Astrocyte (in vitro differentiated cells and primary cell): ENCODE results near the gene EEF1AKMT1. TPM values are rescaled to one million over a fixed set of nuclear protein-coding genes. Genes with fewer than 3 reads are reported as not detected.

ENCODE experiments used
- DNase-seq: peaks from one replicate; pipeline ENCODE4 v3.0.0-alpha.2; 2010; ENCODE audit warnings: low read depth
- FAIRE-seq: peaks from 2 replicates; lab custom pipeline; 2011; peaks lifted over from hg19 to GRCh38; lab: Jason Lieb, UNC
- H2AFZ ChIP-seq: 2 replicates; pipeline ENCODE4 v1.6.0; 2012; ENCODE audit warnings: low read depth, low read length, inconsistent platforms
- H3K27ac ChIP-seq: 2 replicates; pipeline ENCODE4 v1.5.1; 2011; ENCODE audit warnings: low read depth, low read length, inconsistent platforms
- H3K27me3 ChIP-seq: 2 replicates; pipeline ENCODE4 v1.6.0; 2011; ENCODE audit warnings: low read length, inconsistent platforms; ENCODE audit not compliant: insufficient read depth
- H3K36me3 ChIP-seq: 2 replicates; pipeline ENCODE4 v1.5.1; 2011; ENCODE audit warnings: low read length, inconsistent platforms; ENCODE audit not compliant: insufficient read depth
- H3K4me1 ChIP-seq: 2 replicates; pipeline ENCODE4 v1.5.1; 2011; ENCODE audit warnings: low read length, inconsistent platforms; ENCODE audit not compliant: insufficient read depth
- H3K4me2 ChIP-seq: 2 replicates; pipeline ENCODE4 v1.6.0; 2012; ENCODE audit warnings: low read length, inconsistent platforms
- H3K4me3 ChIP-seq: 2 replicates; pipeline ENCODE4 v1.5.1; 2011; ENCODE audit warnings: low read depth, mild to moderate bottlenecking, low read length, inconsistent platforms; ENCODE audit not compliant: insufficient read depth
- H3K79me2 ChIP-seq: 2 replicates; pipeline ENCODE4 v1.6.0; 2012; ENCODE audit warnings: mild to moderate bottlenecking, low read length, inconsistent platforms; ENCODE audit not compliant: insufficient read depth
- H3K9ac ChIP-seq: 2 replicates; pipeline ENCODE4 v1.6.0; 2012; ENCODE audit warnings: mild to moderate bottlenecking, low read length, inconsistent platforms
- H3K9me3 ChIP-seq: 2 replicates; pipeline ENCODE4 v1.5.1; 2012; ENCODE audit warnings: low read depth, mild to moderate bottlenecking, low read length, inconsistent platforms; ENCODE audit not compliant: insufficient read depth
- H4K20me1 ChIP-seq: 2 replicates; pipeline ENCODE4 v1.6.0; 2012; ENCODE audit warnings: low read length, inconsistent platforms; ENCODE audit not compliant: insufficient read depth
- H3K27ac Mint-ChIP-seq: one replicate; pipeline ENCODE4 v1.8.0; 2021; ENCODE audit warnings: mild to moderate bottlenecking, mixed read lengths; ENCODE audit not compliant: unreplicated experiment
- H3K27me3 Mint-ChIP-seq: one replicate; pipeline ENCODE4 v1.8.0; 2021; ENCODE audit warnings: low read depth, mixed read lengths; ENCODE audit not compliant: unreplicated experiment
- H3K36me3 Mint-ChIP-seq: one replicate; pipeline ENCODE4 v1.8.0; 2021; ENCODE audit warnings: low read depth, mixed read lengths; ENCODE audit not compliant: unreplicated experiment
- H3K4me1 Mint-ChIP-seq: one replicate; pipeline ENCODE4 v1.8.0; 2021; ENCODE audit warnings: low read depth, mixed read lengths; ENCODE audit not compliant: unreplicated experiment
- H3K4me3 Mint-ChIP-seq: one replicate; pipeline ENCODE4 v1.8.0; 2021; ENCODE audit warnings: mild to moderate bottlenecking, moderate library complexity, mixed read lengths; ENCODE audit not compliant: unreplicated experiment
- H3K9me3 Mint-ChIP-seq: one replicate; pipeline ENCODE4 v1.8.0; 2021; ENCODE audit warnings: mild to moderate bottlenecking, mixed read lengths; ENCODE audit not compliant: unreplicated experiment
- EZH2 ChIP-seq: IDR thresholded peaks from 2 replicates; pipeline ENCODE4 v1.6.1; 2012; ENCODE audit warnings: mild to moderate bottlenecking, low read length, inconsistent platforms; ENCODE audit not compliant: insufficient read depth
- total RNA-seq: library from RNA; stranded (reverse); gene quantifications from 2 replicates; pipeline ENCODE4 v1.2.1, GENCODE V29; 2021
- TF ChIP-seq, protein P1 (sequence below): IDR thresholded peaks from 2 replicates; pipeline ENCODE4 v1.5.1; 2011; ENCODE audit warnings: low read depth, mild to moderate bottlenecking, inconsistent platforms, low read length, moderate library complexity; ENCODE audit not compliant: insufficient read depth

The EEF1AKMT1 gene
- total RNA-seq, 1 donor from 2014 or later = 6.7 TPM

DNA sequence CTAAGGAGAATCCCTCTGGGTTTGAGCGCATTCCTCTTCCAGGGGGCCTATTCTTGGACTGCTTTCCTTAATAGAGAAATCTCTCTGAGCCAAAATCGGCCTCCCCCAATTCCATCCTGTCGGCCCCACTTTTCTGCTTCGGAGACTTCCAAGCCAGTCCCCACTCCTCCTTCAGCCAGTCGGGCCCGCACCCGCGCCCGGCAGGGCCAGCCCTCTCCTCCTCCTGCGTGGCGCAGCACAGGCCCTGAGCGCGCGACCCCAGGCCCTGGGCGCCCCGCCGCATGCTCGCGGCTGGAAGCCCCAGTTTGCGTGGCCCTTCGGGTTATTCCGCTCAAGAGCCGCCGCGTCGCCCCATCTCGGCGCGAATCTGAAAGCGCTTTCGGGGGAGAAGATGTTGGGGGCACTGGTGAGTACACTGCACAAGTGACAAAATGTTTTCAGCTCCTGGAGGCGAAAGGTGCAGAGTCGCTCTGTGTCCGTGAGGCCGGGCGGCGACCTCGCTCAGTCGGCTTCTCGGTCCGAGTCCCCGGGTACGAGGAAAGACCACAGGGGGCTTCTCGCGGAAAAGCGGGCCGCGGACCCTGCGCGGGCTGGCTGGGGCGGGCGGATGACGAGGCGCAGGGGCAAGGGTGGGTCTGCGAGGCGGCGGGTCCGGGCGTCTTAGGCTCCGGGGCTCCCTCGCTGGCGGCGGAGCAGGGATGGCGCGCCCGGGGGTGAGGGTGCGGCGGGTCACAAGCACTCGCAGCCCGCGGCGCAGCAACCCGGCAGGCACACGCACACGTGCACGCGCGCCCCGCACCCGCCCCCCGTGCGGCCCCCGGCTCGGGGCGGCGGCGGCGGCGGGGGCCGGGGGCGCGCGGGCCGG is 70.6 kb downstream of the EEF1AKMT1 start, which contains the start of gene IL17D:
IL17D (plus strand) TSS at position 785 of the 865 bp plus-strand sequence. CDS start 303 bp downstream, outside the sequence.
- peak within 1 kb of the TSS; percentile 89 for H3K4me3 Mint-ChIP-seq
- peaks cover 16% of the 10 kb centered on the region for H3K27me3 ChIP-seq
- H3K36me3 Mint-ChIP-seq = no peaks in the 10 kb centered on the region
- H3K9ac ChIP-seq = peak within 1 kb of the TSS; percentile 75
- H3K4me1 Mint-ChIP-seq = no peaks in the 10 kb centered on the region
- H3K36me3 ChIP-seq = no peaks in the 10 kb centered on the region
- H3K4me3 ChIP-seq = peak within 1 kb of the TSS; percentile 75
- H3K27ac Mint-ChIP-seq = peak within 1 kb of the TSS; percentile 34
- H3K9me3 ChIP-seq = no peaks in the 10 kb centered on the region
- H3K79me2 ChIP-seq = no peaks in the 10 kb centered on the region
- H2AFZ ChIP-seq = peak within 1 kb of the TSS; percentile 96
- peak within 1 kb of the TSS; percentile 99 for H3K4me2 ChIP-seq
- DNase-seq = no peak
- H3K9me3 Mint-ChIP-seq = no peaks in the 10 kb centered on the region
- H3K27ac ChIP-seq = no peak within 1 kb of the TSS
- no peak for FAIRE-seq
- peak; percentile 55 for TF ChIP-seq EZH2
- TF ChIP-seq, protein P1, sequence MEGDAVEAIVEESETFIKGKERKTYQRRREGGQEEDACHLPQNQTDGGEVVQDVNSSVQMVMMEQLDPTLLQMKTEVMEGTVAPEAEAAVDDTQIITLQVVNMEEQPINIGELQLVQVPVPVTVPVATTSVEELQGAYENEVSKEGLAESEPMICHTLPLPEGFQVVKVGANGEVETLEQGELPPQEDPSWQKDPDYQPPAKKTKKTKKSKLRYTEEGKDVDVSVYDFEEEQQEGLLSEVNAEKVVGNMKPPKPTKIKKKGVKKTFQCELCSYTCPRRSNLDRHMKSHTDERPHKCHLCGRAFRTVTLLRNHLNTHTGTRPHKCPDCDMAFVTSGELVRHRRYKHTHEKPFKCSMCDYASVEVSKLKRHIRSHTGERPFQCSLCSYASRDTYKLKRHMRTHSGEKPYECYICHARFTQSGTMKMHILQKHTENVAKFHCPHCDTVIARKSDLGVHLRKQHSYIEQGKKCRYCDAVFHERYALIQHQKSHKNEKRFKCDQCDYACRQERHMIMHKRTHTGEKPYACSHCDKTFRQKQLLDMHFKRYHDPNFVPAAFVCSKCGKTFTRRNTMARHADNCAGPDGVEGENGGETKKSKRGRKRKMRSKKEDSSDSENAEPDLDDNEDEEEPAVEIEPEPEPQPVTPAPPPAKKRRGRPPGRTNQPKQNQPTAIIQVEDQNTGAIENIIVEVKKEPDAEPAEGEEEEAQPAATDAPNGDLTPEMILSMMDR = no peak
- peaks cover 10% of the 10 kb centered on the region for H3K4me1 ChIP-seq
- H3K27me3 Mint-ChIP-seq = peaks cover 29% of the 10 kb centered on the region
- no peaks in the 10 kb centered on the region for H4K20me1 ChIP-seq

DNA sequence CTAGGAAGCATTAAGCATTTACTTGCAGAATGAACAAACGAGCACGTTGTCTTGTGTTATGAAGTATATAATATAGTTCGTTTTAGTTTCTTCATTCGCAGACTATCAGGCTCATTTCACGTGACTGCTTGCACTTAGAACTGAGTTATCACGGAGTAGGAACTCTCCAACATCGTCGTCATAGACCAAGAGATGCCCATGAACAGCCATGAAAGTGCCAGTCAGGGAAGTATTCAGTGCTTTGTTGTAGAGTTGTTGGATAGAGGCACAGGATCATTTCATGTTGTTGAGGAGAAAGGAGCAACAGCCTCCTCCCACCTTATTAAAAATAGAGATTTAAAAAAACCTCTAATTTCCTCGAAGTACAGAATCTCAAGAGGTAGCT is 71.2 kb downstream of the EEF1AKMT1 start:
- Histone ChIP-seq H3K4me3 (peak overlapping the region; percentile 75), H3K27ac (no peak overlapping the region), H3K9me3 (no peaks in the 10 kb centered on the region), H3K79me2 (no peaks in the 10 kb centered on the region), H3K9ac (no peak overlapping the region), H3K4me2 (peak overlapping the region; percentile 99), H2AFZ (no peak overlapping the region), H3K36me3 (no peaks in the 10 kb centered on the region), H3K27me3 (peaks cover 16% of the 10 kb centered on the region), H3K4me1 (peaks cover 10% of the 10 kb centered on the region), H4K20me1 (no peaks in the 10 kb centered on the region)
- no peak for DNase-seq
- no peak for TF ChIP-seq EZH2
- TF ChIP-seq, protein P1 = no peak
- H3K9me3 Mint-ChIP-seq = no peaks in the 10 kb centered on the region
- H3K36me3 Mint-ChIP-seq = no peaks in the 10 kb centered on the region
- H3K4me3 Mint-ChIP-seq = peak overlapping the region; percentile 89
- no peak overlapping the region for H3K27ac Mint-ChIP-seq
- H3K27me3 Mint-ChIP-seq = peaks cover 29% of the 10 kb centered on the region
- no peak for FAIRE-seq
- no peaks in the 10 kb centered on the region for H3K4me1 Mint-ChIP-seq

DNA sequence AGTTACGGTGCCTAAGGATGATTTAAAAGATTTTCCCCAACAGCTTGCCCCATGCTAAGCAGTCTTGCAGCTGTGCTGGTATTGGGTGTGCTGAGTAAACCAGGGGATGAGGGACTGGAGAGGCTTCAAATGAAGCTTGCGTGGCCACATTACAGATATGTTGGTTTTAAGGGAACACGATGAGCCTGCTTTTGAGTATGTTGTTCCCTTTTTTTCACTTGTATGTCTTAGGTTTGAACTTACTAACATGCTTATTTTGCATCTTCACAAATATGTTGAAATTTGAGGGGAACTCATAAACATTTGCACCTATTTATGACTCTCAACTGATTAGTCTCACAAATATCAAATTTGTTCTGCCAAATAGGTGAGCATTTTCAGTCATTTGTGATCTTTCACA is 72.3 kb downstream of the EEF1AKMT1 start:
- H3K9me3 Mint-ChIP-seq = no peaks in the 10 kb centered on the region
- H3K36me3 ChIP-seq = no peaks in the 10 kb centered on the region
- H3K4me3 ChIP-seq = no peak overlapping the region
- H3K79me2 ChIP-seq = no peaks in the 10 kb centered on the region
- no peak overlapping the region for H3K27ac ChIP-seq
- no peak overlapping the region for H3K27ac Mint-ChIP-seq
- peaks cover 16% of the 10 kb centered on the region for H3K27me3 ChIP-seq
- H3K4me1 Mint-ChIP-seq = no peaks in the 10 kb centered on the region
- no peak for FAIRE-seq
- H3K27me3 Mint-ChIP-seq = peaks cover 29% of the 10 kb centered on the region
- H3K4me3 Mint-ChIP-seq = no peak overlapping the region
- H3K36me3 Mint-ChIP-seq = no peaks in the 10 kb centered on the region
- no peak overlapping the region for H2AFZ ChIP-seq
- H3K4me2 ChIP-seq = no peak overlapping the region
- H4K20me1 ChIP-seq = no peaks in the 10 kb centered on the region
- no peaks in the 10 kb centered on the region for H3K9me3 ChIP-seq
- H3K9ac ChIP-seq = no peak overlapping the region
- TF ChIP-seq EZH2 = no peak
- TF ChIP-seq, protein P1 = no peak
- DNase-seq = no peak
- H3K4me1 ChIP-seq = peaks cover 10% of the 10 kb centered on the region
